HTR-8/SVneo (cell line): ENCODE data around the gene MMP27.

ENCODE experiments used
- DNase-seq: peaks from one replicate; pipeline ENCODE4 v3.0.0; 2011; ENCODE audit warnings: low spot score, mixed read lengths; ENCODE audit not compliant: insufficient read length
- FAIRE-seq: peaks from 2 replicates; lab custom pipeline; 2011; peaks lifted over from hg19 to GRCh38; lab: Jason Lieb, UNC

MMP27 gene

GRCh38 chr11:102704841-102705240 is 728 bp downstream of the MMP27 start:
- no peak for DNase-seq
- FAIRE-seq: peak; percentile 59

- DNase-seq: no peak
- FAIRE-seq: peak; percentile 64
Observed at GRCh38 chr11:102703826-102704493, 1.6 kb downstream of the MMP27 start.

GRCh38 chr11:102695201-102695600 is 10.4 kb downstream of the MMP27 start:
- no peak for DNase-seq
- no peak for FAIRE-seq

GRCh38 chr11:102685754-102686153 is 19.8 kb downstream of the MMP27 start:
- FAIRE-seq: no peak
- no peak for DNase-seq

- no peak for DNase-seq
Observed at GRCh38 chr11:102685338-102685737, 20.2 kb downstream of the MMP27 start.

DNA sequence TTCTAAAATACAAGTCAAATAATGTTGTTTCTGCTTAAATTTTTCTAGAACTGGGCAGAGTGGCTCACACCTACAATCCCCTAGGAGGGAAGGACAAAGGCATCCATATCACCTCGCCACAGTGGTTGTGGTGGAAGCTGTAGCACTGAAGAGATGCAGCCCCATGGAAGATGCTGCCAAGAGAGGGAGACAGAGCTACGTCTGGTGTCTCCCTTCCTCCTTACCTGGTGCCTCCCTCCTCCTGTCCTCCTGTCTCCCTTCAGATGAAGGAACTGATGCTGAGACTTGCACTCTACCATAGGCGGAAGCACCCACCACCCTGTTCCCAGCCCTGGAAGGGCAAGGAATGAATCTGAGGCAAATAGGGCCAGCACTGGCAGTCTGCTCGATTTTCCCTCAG is 22.3 kb downstream of the MMP27 start:
- DNase-seq (peak; percentile 26), FAIRE-seq (peak; percentile 90)

More at GRCh38 chr11:102685338-102685737, 20.2 kb downstream of the MMP27 start:
- FAIRE-seq: no peak

DNA sequence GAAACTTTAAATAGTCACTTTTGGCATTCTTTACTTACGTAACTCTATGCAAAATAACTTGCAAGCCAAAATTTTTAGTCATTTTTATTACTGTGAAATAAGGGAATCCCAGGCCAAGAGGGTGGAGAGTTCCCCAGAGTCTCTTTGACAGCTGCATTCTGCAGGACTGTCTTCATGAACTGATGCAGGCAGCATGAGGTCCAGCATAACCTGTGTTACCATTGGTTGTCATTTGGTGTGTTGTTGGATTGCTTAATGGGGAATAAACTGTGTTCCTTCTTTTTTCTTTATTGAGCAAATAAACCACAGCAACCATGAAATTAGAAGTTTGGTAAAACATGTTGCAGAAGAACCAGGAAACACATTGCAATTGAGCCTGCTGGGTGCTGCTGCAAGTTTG is 24.6 kb downstream of the MMP27 start:
- FAIRE-seq (no peak), DNase-seq (no peak)

GRCh38 chr11:102678022-102678421 is 27.5 kb downstream of the MMP27 start:
- no peak for FAIRE-seq
- DNase-seq: no peak

GRCh38 chr11:102676084-102676483 is 29.5 kb downstream of the MMP27 start:
- FAIRE-seq: no peak
- DNase-seq: no peak

GRCh38 chr11:102669664-102670063 is 35.9 kb downstream of the MMP27 start:
- no peak for DNase-seq
- FAIRE-seq: peak; percentile 4

GRCh38 chr11:102666331-102666957 is 39.1 kb downstream of the MMP27 start:
- DNase-seq (peak; percentile 71), FAIRE-seq (peak; percentile 54)

DNA sequence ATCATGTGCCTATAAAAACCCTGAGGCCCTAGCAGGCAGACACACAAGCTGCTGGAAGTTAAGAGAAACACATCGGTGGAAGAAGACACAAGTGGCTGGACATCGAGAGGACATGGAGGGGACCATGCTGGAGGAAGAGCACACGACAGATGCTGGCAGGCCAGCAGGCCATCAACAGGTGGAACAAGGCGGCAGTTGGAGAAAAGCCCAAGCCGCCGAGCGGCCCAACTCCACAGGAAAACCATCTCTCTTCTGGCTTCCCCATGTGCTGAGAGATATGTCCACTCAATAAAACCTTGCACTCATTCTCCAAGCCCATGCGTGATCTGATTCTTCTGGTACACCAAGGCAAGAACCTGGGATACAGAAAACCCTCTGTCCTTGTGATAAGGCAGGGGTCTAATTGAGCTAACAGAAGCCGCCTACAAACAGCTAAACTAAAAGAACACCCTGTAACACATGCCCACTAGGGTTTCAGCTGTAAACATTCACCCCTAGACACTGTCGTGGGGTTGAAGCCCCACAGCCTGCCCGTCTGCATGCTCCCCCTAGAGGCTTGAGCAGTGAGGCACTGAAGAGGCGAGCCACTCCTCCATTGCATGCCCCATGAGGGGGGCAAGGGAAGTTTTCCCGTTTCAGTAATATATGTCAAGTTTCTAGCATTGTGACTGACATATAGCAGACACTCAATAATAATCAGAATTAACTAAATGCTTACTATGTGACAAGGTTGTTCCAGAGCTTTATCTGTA is 41.4 kb downstream of the MMP27 start:
- DNase-seq (no peak), FAIRE-seq (peak; percentile 77)

GRCh38 chr11:102662607-102663006 is 43.0 kb downstream of the MMP27 start:
- DNase-seq: no peak
- no peak for FAIRE-seq

GRCh38 chr11:102661040-102661439 is 44.5 kb downstream of the MMP27 start:
- FAIRE-seq (no peak), DNase-seq (no peak)

GRCh38 chr11:102656528-102656927 is 49.0 kb downstream of the MMP27 start:
- no peak for DNase-seq
- FAIRE-seq: peak; percentile 38

DNA sequence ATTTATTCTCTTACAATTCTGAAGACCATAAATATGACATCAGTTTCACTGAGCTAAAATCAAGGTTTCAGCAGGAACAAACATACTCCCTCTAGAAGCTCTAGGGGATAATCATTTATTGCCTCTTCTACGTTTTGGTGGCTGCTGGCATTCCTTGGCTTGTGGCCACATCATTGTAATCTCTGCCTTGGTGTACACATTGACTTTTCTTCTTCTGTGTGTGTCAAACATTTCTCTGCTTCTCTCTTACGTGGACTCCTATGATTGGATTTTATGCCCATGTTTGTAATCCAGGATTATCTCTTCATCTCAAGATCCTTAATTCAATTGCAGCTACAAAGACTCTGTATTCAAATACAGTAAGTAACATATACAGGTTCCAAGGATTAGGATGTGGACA is 50.0 kb downstream of the MMP27 start:
- FAIRE-seq (peak; percentile 48), DNase-seq (no peak)

DNA sequence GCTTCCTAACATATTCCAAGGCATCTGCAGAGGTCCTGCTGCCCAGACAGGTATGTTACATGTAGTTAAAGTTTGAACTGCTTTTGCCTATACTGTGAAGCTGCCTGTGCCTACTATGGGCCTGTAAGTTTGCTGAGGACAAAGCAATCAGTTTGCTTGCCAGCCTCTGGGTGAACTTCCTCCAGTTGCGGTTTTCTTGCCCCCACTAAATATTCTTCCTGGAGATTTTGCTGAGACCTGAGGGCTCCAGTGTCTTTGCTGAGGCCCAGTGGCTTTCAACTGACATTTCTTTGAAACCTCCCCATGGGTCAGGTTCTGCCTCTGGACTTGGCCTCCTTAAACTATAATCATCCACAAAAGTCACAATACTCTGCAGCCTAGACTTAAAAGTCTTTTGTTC is 50.8 kb downstream of the MMP27 start:
- no peak for FAIRE-seq

GRCh38 chr11:102653744-102654291 is 51.8 kb downstream of the MMP27 start:
- peak; percentile 100 for FAIRE-seq
- no peak for DNase-seq

More for the DNA sequence above, 50.8 kb downstream of the MMP27 start:
- no peak for DNase-seq

- peak; percentile 28 for FAIRE-seq
- no peak for DNase-seq
Observed at GRCh38 chr11:102647430-102647829, 58.1 kb downstream of the MMP27 start.

DNA sequence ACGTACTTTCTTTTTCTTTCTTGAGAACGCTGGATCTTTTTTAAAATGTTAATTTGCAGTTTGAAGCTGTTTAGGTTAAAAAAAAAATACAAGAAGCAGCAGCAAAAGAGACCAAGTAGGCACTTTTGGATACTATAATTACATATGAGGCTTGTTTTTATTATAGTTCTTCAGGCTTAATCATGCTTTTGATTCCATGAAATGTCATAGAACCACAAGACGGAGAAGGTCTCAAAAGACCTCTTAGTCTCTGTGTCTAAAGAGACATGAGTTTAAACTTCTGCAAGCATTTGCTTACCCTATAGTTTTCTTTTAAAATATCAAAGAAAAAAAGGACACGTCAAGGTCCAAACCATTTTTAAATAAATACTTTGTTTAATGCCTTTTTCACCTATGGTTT is 61.6 kb downstream of the MMP27 start:
- FAIRE-seq (no peak), DNase-seq (no peak)
